ENCODE data around the gene MTRR.

DNA sequence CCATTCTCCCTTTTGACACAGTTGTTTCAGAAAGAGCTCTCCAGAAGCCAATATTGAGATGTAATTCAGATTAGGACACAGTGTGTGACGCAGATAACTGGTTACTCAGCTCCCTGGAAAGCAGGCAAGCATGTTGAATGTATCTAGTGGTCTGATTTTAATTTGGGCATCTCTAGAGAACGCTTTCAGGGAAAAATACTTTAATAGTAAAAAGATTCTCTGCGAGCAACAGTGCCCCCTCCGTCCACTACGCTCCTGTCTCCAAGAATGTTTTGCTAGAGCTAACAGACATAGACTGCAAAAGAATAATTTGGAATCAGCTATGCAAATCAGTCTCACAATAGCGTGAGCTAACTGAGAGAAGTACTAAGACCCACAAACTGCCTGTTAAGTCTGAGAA, 41.3 kb upstream of the MTRR start:
- TF ChIP-seq POLR2AphosphoS5 (IDR thresholded peaks at IDR 0.05) (no peak), POLR2A (IDR thresholded peaks at IDR 0.05) (no peak)

All from prostate gland (tissue), 1 donor.